Progenitor cell of endocrine pancreas (in vitro differentiated cells): ENCODE results near the gene MT1B. TPM values are rescaled to one million over a fixed set of nuclear protein-coding genes. Genes with fewer than 3 reads are reported as not detected.
A peak's percentile ranks its signal among the peaks of the same experiment; 100 is the strongest.

Experiments
- DNase-seq: peaks from one replicate; pipeline ENCODE4 v3.0.0; 2021; ENCODE audit warnings: low spot score; ENCODE audit not compliant: unreplicated experiment
- H3K27ac Mint-ChIP-seq: 2 replicates; pipeline ENCODE4 v1.8.0; 2021; ENCODE audit warnings: mild to moderate bottlenecking, moderate library complexity, mixed read lengths
- H3K27me3 Mint-ChIP-seq: 2 replicates; pipeline ENCODE4 v1.8.0; 2021; ENCODE audit warnings: mixed read lengths
- H3K36me3 Mint-ChIP-seq: 2 replicates; pipeline ENCODE4 v1.8.0; 2022; ENCODE audit warnings: mixed read lengths; ENCODE audit not compliant: insufficient read depth
- H3K4me1 Mint-ChIP-seq: 2 replicates; pipeline ENCODE4 v1.8.0; 2021; ENCODE audit warnings: low read depth, mixed read lengths
- H3K4me3 Mint-ChIP-seq: 2 replicates; pipeline ENCODE4 v1.8.0; 2021; ENCODE audit warnings: low read depth, mild to moderate bottlenecking, moderate library complexity, mixed read lengths
- H3K9me3 Mint-ChIP-seq: 2 replicates; pipeline ENCODE4 v1.8.0; 2021; ENCODE audit warnings: low read depth, mixed read lengths
- total RNA-seq: library from RNA; stranded (reverse); gene quantifications from 2 replicates; pipeline ENCODE4 v1.2.1, GENCODE V29; 2021
- TF ChIP-seq, protein P1 (sequence below): fragments of 200-600 bp; sonication (generic); IDR thresholded peaks from one replicate; pipeline ENCODE4 v1.5.0; 2021; ENCODE audit warnings: antibody characterized with exemption, mild to moderate bottlenecking; ENCODE audit not compliant: unreplicated experiment

MT1B gene
- total RNA-seq, 1 donor from 2014 or later, result not detected

DNA sequence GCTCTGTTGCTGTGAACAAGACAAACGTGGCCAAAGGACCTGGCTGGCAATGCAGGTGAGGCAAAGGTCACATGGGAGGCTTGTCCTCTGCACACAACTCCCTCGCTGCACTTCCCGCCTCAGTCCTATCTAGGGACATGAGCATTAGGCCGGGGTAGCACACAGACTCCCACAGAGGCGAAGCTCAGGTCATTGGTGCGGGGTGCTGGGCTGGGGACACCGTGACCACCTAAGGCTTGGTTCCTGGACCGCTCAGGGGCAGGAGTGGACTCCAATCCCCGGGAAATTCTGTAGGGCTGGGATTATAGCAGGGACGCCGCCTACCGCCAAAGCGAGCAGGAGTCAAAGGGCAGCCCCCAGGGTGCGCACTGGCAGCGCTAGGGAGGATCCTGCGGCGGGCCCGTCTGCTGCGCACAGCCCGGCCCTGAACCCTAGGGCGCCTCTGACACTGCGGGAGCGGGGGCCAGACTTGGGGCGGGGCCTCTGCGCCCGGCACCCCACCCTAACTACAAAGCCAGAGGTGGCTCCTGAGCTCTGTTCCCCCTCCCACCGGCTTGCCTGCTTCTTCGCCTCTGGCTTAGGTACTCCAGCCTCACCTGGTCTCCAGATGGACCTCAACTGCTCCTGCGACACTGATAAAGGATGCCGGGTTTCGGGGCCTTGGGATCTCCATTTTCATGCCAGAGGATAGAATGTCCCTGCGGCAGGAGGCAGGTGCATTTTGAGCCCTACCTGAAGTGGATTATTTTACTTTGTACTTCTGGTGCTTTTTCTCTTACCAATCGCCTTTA is 3.9 kb upstream of the MT1B start:
- Mint-ChIP-seq H3K27ac (no peak overlapping the region), H3K9me3 (no peaks in the 10 kb centered on the region), H3K4me3 (no peak overlapping the region), H3K27me3 (peaks cover 93% of the 10 kb centered on the region), H3K36me3 (no peaks in the 10 kb centered on the region), H3K4me1 (peaks cover 3% of the 10 kb centered on the region)
- TF ChIP-seq, protein P1, sequence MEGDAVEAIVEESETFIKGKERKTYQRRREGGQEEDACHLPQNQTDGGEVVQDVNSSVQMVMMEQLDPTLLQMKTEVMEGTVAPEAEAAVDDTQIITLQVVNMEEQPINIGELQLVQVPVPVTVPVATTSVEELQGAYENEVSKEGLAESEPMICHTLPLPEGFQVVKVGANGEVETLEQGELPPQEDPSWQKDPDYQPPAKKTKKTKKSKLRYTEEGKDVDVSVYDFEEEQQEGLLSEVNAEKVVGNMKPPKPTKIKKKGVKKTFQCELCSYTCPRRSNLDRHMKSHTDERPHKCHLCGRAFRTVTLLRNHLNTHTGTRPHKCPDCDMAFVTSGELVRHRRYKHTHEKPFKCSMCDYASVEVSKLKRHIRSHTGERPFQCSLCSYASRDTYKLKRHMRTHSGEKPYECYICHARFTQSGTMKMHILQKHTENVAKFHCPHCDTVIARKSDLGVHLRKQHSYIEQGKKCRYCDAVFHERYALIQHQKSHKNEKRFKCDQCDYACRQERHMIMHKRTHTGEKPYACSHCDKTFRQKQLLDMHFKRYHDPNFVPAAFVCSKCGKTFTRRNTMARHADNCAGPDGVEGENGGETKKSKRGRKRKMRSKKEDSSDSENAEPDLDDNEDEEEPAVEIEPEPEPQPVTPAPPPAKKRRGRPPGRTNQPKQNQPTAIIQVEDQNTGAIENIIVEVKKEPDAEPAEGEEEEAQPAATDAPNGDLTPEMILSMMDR, result peak; percentile 9
- no peak for DNase-seq

GRCh38 chr16:56649271-56649670 is 2.4 kb upstream of the MT1B start:
- no peak overlapping the region for H3K27ac Mint-ChIP-seq
- H3K4me1 Mint-ChIP-seq, result no peaks in the 10 kb centered on the region
- no peak for DNase-seq
- H3K27me3 Mint-ChIP-seq, result peaks cover 91% of the 10 kb centered on the region
- no peaks in the 10 kb centered on the region for H3K36me3 Mint-ChIP-seq
- H3K4me3 Mint-ChIP-seq, result no peak overlapping the region
- H3K9me3 Mint-ChIP-seq, result no peaks in the 10 kb centered on the region
- TF ChIP-seq, protein P1, result no peak

DNA sequence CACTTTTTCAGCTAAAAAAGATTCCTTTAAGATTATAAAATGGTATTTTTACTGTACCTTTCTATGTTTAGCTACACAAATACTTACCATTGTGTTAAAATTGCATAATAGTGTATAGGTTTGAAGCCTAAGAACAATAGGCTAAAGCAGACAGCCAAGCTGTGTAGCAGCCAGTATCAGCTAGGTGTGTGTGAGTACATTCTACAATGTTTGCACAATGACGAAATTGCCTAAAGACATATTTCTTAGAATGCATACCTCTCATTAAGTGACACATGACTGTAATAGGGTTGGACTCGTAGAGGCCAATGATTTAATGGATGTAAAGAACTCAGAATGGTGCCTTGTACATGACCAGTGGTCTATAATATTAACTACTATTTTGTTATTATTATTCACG is 1.9 kb upstream of the MT1B start:
- no peak for DNase-seq
- H3K4me3 Mint-ChIP-seq, result no peak overlapping the region
- TF ChIP-seq, protein P1, result no peak
- H3K9me3 Mint-ChIP-seq, result no peaks in the 10 kb centered on the region
- H3K36me3 Mint-ChIP-seq, result no peaks in the 10 kb centered on the region
- no peaks in the 10 kb centered on the region for H3K4me1 Mint-ChIP-seq
- H3K27ac Mint-ChIP-seq, result no peak overlapping the region
- H3K27me3 Mint-ChIP-seq, result peaks cover 90% of the 10 kb centered on the region

GRCh38 chr16:56652600-56652999 is 914 bp downstream of the MT1B start:
- Mint-ChIP-seq H3K4me3 (no peak overlapping the region), H3K4me1 (no peaks in the 10 kb centered on the region), H3K36me3 (no peaks in the 10 kb centered on the region), H3K9me3 (no peaks in the 10 kb centered on the region), H3K27ac (no peak overlapping the region), H3K27me3 (peaks cover 83% of the 10 kb centered on the region)
- TF ChIP-seq, protein P1, result no peak
- no peak for DNase-seq

DNA sequence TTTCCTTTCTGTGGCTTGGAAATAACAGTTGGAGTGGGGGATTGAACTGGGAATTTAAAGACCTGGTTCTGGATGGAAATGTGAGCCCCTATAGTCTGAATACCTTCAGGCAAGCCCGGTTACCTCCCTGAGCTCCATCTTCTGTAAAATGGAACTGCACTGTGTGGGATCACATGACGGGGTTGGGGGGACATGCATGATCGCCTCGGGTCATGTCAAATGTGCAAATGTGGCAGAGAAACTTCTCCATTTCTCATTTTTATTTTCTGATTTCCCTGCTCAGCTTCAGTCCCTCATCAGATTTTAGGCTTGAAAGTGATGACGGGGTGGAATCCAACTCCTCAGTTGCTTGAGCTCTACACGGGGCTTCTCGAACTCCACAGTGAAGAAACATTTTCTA is 1.5 kb downstream of the MT1B start:
- Mint-ChIP-seq H3K9me3 (no peaks in the 10 kb centered on the region), H3K27ac (no peak overlapping the region), H3K4me1 (peaks cover 4% of the 10 kb centered on the region), H3K27me3 (peaks cover 83% of the 10 kb centered on the region), H3K36me3 (no peaks in the 10 kb centered on the region), H3K4me3 (no peak overlapping the region)
- no peak for DNase-seq
- TF ChIP-seq, protein P1, result no peak
